OCI-LY3 (cell line): ENCODE measurements around the gene NEK11.

Experiments
- CTCF ChIP-seq: fragments of 200-600, 300-600 bp; sonication (generic); IDR thresholded peaks from 2 replicates; pipeline ENCODE4 v1.5.1; 2014; ENCODE audit warnings: antibody characterized with exemption, low read length, low read depth
- EZH2phosphoT487 ChIP-seq: fragments of 200-600 bp; shearing (Covaris generic); IDR thresholded peaks from 2 replicates; pipeline ENCODE4 v1.6.1; 2018; ENCODE audit warnings: antibody characterized with exemption, mixed run types, low read depth

- TF ChIP-seq CTCF, result no peak
- no peak for TF ChIP-seq EZH2phosphoT487
Measured at GRCh38 chr3:131079086-131079485, 52.4 kb downstream of the NEK11 start.
